ENCODE results near the gene MS4A4A.

MS4A4A gene

GRCh38 chr11:60240662-60241061 is 39.8 kb upstream of the MS4A4A start:
- H2AFZ ChIP-seq (ENCODE audit: low read length) = no peak overlapping the region
- H3K9me2 ChIP-seq (replicated peaks; ENCODE audit: low read depth, low read length) = no peaks in the 10 kb centered on the region
- no peaks in the 10 kb centered on the region for H4K20me1 ChIP-seq (ENCODE audit: insufficient read depth, low read length, poor library complexity, severe bottlenecking)
- H3K79me2 ChIP-seq (ENCODE audit: insufficient read depth, low read length) = no peaks in the 10 kb centered on the region
- H3K27me3 ChIP-seq (ENCODE audit: insufficient read depth, low read length, poor library complexity, severe bottlenecking) = peaks cover 9% of the 10 kb centered on the region
- H3K9me3 ChIP-seq (ENCODE audit: insufficient read depth, low read depth, low read length) = no peaks in the 10 kb centered on the region
- no peak overlapping the region for H3K4me2 ChIP-seq (ENCODE audit: low read depth, low read length, poor library complexity, severe bottlenecking)
- H3F3A ChIP-seq (ENCODE audit: low read depth) = no peaks in the 10 kb centered on the region
- no peaks in the 10 kb centered on the region for H3K4me1 ChIP-seq (ENCODE audit: insufficient read depth, low read length, poor library complexity, severe bottlenecking)
- no peak overlapping the region for H3K9ac ChIP-seq (ENCODE audit: low read depth, low read length, poor library complexity, severe bottlenecking)
- no peaks in the 10 kb centered on the region for H3K36me3 ChIP-seq (ENCODE audit: insufficient read depth, low read length)
- TF ChIP-seq CTCF (conservative IDR thresholded peaks at IDR 0.05; ENCODE audit: low read length) = no peak
- no peak for TF ChIP-seq EZH2phosphoT487 (IDR thresholded peaks at IDR 0.05; ENCODE audit: borderline replicate concordance)
- no peak overlapping the region for H3K4me3 ChIP-seq (ENCODE audit: low read length, poor library complexity, severe bottlenecking)

- H3K9ac ChIP-seq (ENCODE audit: low read depth, low read length, poor library complexity, severe bottlenecking) = no peak overlapping the region
These were observed 38.7 kb upstream of the MS4A4A start for GRCh38 chr11:60241786-60242185.

GRCh38 chr11:60242740-60243239 is 37.7 kb upstream of the MS4A4A start, which contains the start of gene MS4A4E:
TSS of gene MS4A4E (minus strand) at chr11:60243137. CDS start at chr11:60230055, 13,082 bp downstream.
- H4K20me1 ChIP-seq (ENCODE audit: insufficient read depth, low read length, poor library complexity, severe bottlenecking) = no peaks in the 10 kb centered on the region

More at GRCh38 chr11:60241786-60242185, 38.7 kb upstream of the MS4A4A start:
- Histone ChIP-seq H3K4me1 (ENCODE audit: insufficient read depth, low read length, poor library complexity, severe bottlenecking) (no peaks in the 10 kb centered on the region), H3K27me3 (ENCODE audit: insufficient read depth, low read length, poor library complexity, severe bottlenecking) (peaks cover 9% of the 10 kb centered on the region), H3K9me2 (replicated peaks; ENCODE audit: low read depth, low read length) (no peaks in the 10 kb centered on the region), H3K9me3 (ENCODE audit: insufficient read depth, low read depth, low read length) (no peaks in the 10 kb centered on the region), H3K4me2 (ENCODE audit: low read depth, low read length, poor library complexity, severe bottlenecking) (no peak overlapping the region), H3K79me2 (ENCODE audit: insufficient read depth, low read length) (no peaks in the 10 kb centered on the region), H3F3A (ENCODE audit: low read depth) (no peaks in the 10 kb centered on the region), H4K20me1 (ENCODE audit: insufficient read depth, low read length, poor library complexity, severe bottlenecking) (no peaks in the 10 kb centered on the region), H3K36me3 (ENCODE audit: insufficient read depth, low read length) (no peaks in the 10 kb centered on the region), H3K4me3 (ENCODE audit: low read length, poor library complexity, severe bottlenecking) (no peak overlapping the region), H2AFZ (ENCODE audit: low read length) (no peak overlapping the region)
- TF ChIP-seq CTCF (conservative IDR thresholded peaks at IDR 0.05; ENCODE audit: low read length) = no peak
- TF ChIP-seq EZH2phosphoT487 (IDR thresholded peaks at IDR 0.05; ENCODE audit: borderline replicate concordance) = no peak

More at GRCh38 chr11:60242740-60243239, 37.7 kb upstream of the MS4A4A start, which contains the start of gene MS4A4E:
- no peaks in the 10 kb centered on the region for H3K9me3 ChIP-seq (ENCODE audit: insufficient read depth, low read depth, low read length)
- peaks cover 9% of the 10 kb centered on the region for H3K27me3 ChIP-seq (ENCODE audit: insufficient read depth, low read length, poor library complexity, severe bottlenecking)
- H3K4me2 ChIP-seq (ENCODE audit: low read depth, low read length, poor library complexity, severe bottlenecking) = no peak within 1 kb of the TSS
- no peak within 1 kb of the TSS for H3K9ac ChIP-seq (ENCODE audit: low read depth, low read length, poor library complexity, severe bottlenecking)
- no peaks in the 10 kb centered on the region for H3F3A ChIP-seq (ENCODE audit: low read depth)
- TF ChIP-seq EZH2phosphoT487 (IDR thresholded peaks at IDR 0.05; ENCODE audit: borderline replicate concordance) (no peak), CTCF (conservative IDR thresholded peaks at IDR 0.05; ENCODE audit: low read length) (no peak)
- H3K36me3 ChIP-seq (ENCODE audit: insufficient read depth, low read length) = no peaks in the 10 kb centered on the region
- H3K4me3 ChIP-seq (ENCODE audit: low read length, poor library complexity, severe bottlenecking) = no peak within 1 kb of the TSS
- no peaks in the 10 kb centered on the region for H3K4me1 ChIP-seq (ENCODE audit: insufficient read depth, low read length, poor library complexity, severe bottlenecking)
- H3K79me2 ChIP-seq (ENCODE audit: insufficient read depth, low read length) = no peaks in the 10 kb centered on the region
- H2AFZ ChIP-seq (ENCODE audit: low read length) = no peak within 1 kb of the TSS
- no peaks in the 10 kb centered on the region for H3K9me2 ChIP-seq (replicated peaks; ENCODE audit: low read depth, low read length)

Data from Loucy (cell line).